Keratinocyte (primary cell): ENCODE measurements around the gene ZFYVE28. TPM values are rescaled to one million over a fixed set of nuclear protein-coding genes. Genes with fewer than 3 reads are reported as not detected.

Experiments used
- DNase-seq: peaks from one replicate; pipeline ENCODE4 v3.0.0-alpha.2; 2011; ENCODE audit warnings: low read depth, missing footprints, low spot score
- FAIRE-seq: peaks from 2 replicates; lab custom pipeline; 2011; peaks lifted over from hg19 to GRCh38; lab: Jason Lieb, UNC
- H2AFZ ChIP-seq: 2 replicates; pipeline ENCODE4 v1.6.0; 2012; ENCODE audit warnings: low read length, control low read depth, inconsistent platforms; ENCODE audit not compliant: control insufficient read depth
- H3K27ac ChIP-seq: 2 replicates; pipeline ENCODE4 v1.5.1; 2011; ENCODE audit warnings: low read length; ENCODE audit not compliant: control insufficient read depth, insufficient read depth
- H3K27me3 ChIP-seq: 3 replicates; pipeline ENCODE4 v1.6.0; 2011; ENCODE audit warnings: low read length; ENCODE audit not compliant: control insufficient read depth, insufficient read depth; ENCODE audit errors: extremely low read depth
- H3K36me3 ChIP-seq, 2 experiments: 2 replicates in 1 of 2; 3 replicates in 1 of 2; pipeline ENCODE4 v1.5.1; 2011; ENCODE audit warnings: low read length in 2 of 2, mild to moderate bottlenecking in 1 of 2; ENCODE audit not compliant: control insufficient read depth in 2 of 2, insufficient read depth in 2 of 2; ENCODE audit errors: extremely low read depth in 1 of 2
- H3K4me1 ChIP-seq: 3 replicates; pipeline ENCODE4 v1.5.1; 2011; ENCODE audit warnings: low read length; ENCODE audit not compliant: control insufficient read depth, insufficient read depth; ENCODE audit errors: extremely low read depth
- H3K4me2 ChIP-seq: 3 replicates; pipeline ENCODE4 v1.6.0; 2011; ENCODE audit warnings: low read depth, low read length; ENCODE audit not compliant: control insufficient read depth, insufficient read depth; ENCODE audit errors: extremely low read depth
- H3K4me3 ChIP-seq, 3 experiments: fragments of 200-600 bp in 1 of 3; sonication (generic) in 1 of 3; 2 replicates in 2 of 3; 3 replicates in 1 of 3; pipeline ENCODE4 v1.5.1; 2011 to 2016; ENCODE audit warnings: low read length in 3 of 3, mild to moderate bottlenecking in 3 of 3, control low read depth in 2 of 3, inconsistent platforms in 1 of 3, low read depth in 1 of 3, mixed read lengths in 1 of 3, mixed run types in 1 of 3, moderate library complexity in 1 of 3; ENCODE audit not compliant: control insufficient read depth in 2 of 3, insufficient read depth in 2 of 3; ENCODE audit errors: extremely low read depth in 1 of 3
- H3K79me2 ChIP-seq: 2 replicates; pipeline ENCODE4 v1.6.0; 2012; ENCODE audit warnings: low read length; ENCODE audit not compliant: control insufficient read depth, insufficient read depth
- H3K9ac ChIP-seq: 3 replicates; pipeline ENCODE4 v1.6.0; 2011; ENCODE audit warnings: low read length; ENCODE audit not compliant: control insufficient read depth, insufficient read depth; ENCODE audit errors: extremely low read depth
- H3K9me1 ChIP-seq: 3 replicates; pipeline ENCODE4 v1.6.0; 2011; ENCODE audit warnings: low read length; ENCODE audit not compliant: control insufficient read depth, insufficient read depth; ENCODE audit errors: extremely low read depth
- H3K9me3 ChIP-seq: 2 replicates; pipeline ENCODE4 v1.5.1; 2012; ENCODE audit warnings: low read depth, low read length; ENCODE audit not compliant: control insufficient read depth
- H4K20me1 ChIP-seq: 3 replicates; pipeline ENCODE4 v1.6.0; 2011; ENCODE audit warnings: low read length; ENCODE audit not compliant: control insufficient read depth, insufficient read depth; ENCODE audit errors: extremely low read depth
- EZH2 ChIP-seq: IDR thresholded peaks from one replicate; pipeline ENCODE4 v1.6.1; 2012; ENCODE audit warnings: inconsistent platforms, mild to moderate bottlenecking, low read length, moderate library complexity
- dilution Hi-C: fragments of 300-500 bp; cut with MboI; formaldehyde crosslinking; loops from one replicate; pipeline ENCODE4 v1.7.0; 2020; ENCODE audit warnings: low sequenced_read_pairs; ENCODE audit not compliant: extremely low pct_ligation_motif_present
- polyA plus RNA-seq, 5 experiments: library from polyadenylated mRNA; depleted of rRNA in 3 of 5; stranded (reverse) in 3 of 5; stranded (forward) in 1 of 5; unstranded in 1 of 5; fragments of >200 nt; gene quantifications; 1 replicate in 1 of 5; 2 replicates in 3 of 5; 3 replicates in 1 of 5; pipeline versions ENCODE4 v1.2.1 to v1.2.3, GENCODE V29; 2011 to 2012; ENCODE audit warnings: missing spikeins in 2 of 5, low read depth in 1 of 5, low replicate concordance in 1 of 5
- TF ChIP-seq, protein P1 (sequence below), 3 experiments: IDR thresholded peaks in 1 of 3; conservative IDR thresholded peaks in 1 of 3; optimal IDR thresholded peaks in 1 of 3; 2 replicates in 2 of 3; 3 replicates in 1 of 3; pipeline versions ENCODE3 to v1.5.1; 2011; ENCODE audit warnings: low read length in 3 of 3, mild to moderate bottlenecking in 3 of 3, moderate library complexity in 2 of 3, control low read depth in 1 of 3, inconsistent platforms in 1 of 3; ENCODE audit not compliant: insufficient read depth in 2 of 3; ENCODE audit errors: extremely low read depth in 1 of 3

Gene ZFYVE28
- polyA plus RNA-seq, 1 donor (not counting 4 experiments of a cell fraction or from before 2014, with no cell fraction given) = 0.33 TPM

GRCh38 chr4:2231082-2231481 is 187.4 kb downstream of the ZFYVE28 start:
- no peaks in the 10 kb centered on the region for H3K27me3 ChIP-seq
- H3K4me2 ChIP-seq = no peak overlapping the region
- H4K20me1 ChIP-seq = peaks cover 3% of the 10 kb centered on the region
- no peaks in the 10 kb centered on the region for H3K9me3 ChIP-seq
- H3K9me1 ChIP-seq = no peaks in the 10 kb centered on the region
- no peak overlapping the region for H3K9ac ChIP-seq
- H2AFZ ChIP-seq = no peak overlapping the region
- dilution Hi-C loops = no loop called here
- H3K27ac ChIP-seq = no peak overlapping the region
- H3K36me3 ChIP-seq = peaks cover 3 to 10% of the 10 kb centered on the region in 2 experiments
- TF ChIP-seq, protein P1, sequence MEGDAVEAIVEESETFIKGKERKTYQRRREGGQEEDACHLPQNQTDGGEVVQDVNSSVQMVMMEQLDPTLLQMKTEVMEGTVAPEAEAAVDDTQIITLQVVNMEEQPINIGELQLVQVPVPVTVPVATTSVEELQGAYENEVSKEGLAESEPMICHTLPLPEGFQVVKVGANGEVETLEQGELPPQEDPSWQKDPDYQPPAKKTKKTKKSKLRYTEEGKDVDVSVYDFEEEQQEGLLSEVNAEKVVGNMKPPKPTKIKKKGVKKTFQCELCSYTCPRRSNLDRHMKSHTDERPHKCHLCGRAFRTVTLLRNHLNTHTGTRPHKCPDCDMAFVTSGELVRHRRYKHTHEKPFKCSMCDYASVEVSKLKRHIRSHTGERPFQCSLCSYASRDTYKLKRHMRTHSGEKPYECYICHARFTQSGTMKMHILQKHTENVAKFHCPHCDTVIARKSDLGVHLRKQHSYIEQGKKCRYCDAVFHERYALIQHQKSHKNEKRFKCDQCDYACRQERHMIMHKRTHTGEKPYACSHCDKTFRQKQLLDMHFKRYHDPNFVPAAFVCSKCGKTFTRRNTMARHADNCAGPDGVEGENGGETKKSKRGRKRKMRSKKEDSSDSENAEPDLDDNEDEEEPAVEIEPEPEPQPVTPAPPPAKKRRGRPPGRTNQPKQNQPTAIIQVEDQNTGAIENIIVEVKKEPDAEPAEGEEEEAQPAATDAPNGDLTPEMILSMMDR (optimal IDR thresholded peaks at IDR 0.05 in 1 of 3, IDR thresholded peaks at IDR 0.05 in 1 of 3, conservative IDR thresholded peaks at IDR 0.05 in 1 of 3; ENCODE audit: extremely low read depth in 1 of 3, insufficient read depth in 2 of 3, low read length in 3 of 3) = no peak
- no peak for TF ChIP-seq EZH2
- FAIRE-seq (no peak), DNase-seq (no peak)
- no peaks in the 10 kb centered on the region for H3K4me1 ChIP-seq
- H3K79me2 ChIP-seq = no peaks in the 10 kb centered on the region
- no peak overlapping the region for H3K4me3 ChIP-seq

- Histone ChIP-seq H3K79me2 (no peaks in the 10 kb centered on the region), H3K4me3 (no peak overlapping the region), H3K27ac (no peak overlapping the region), H4K20me1 (no peaks in the 10 kb centered on the region), H3K4me2 (no peak overlapping the region), H3K27me3 (no peaks in the 10 kb centered on the region), H2AFZ (no peak overlapping the region), H3K4me1 (no peaks in the 10 kb centered on the region), H3K9ac (no peak overlapping the region), H3K36me3 (peaks cover 0 to 5% of the 10 kb centered on the region in 2 experiments), H3K9me3 (no peaks in the 10 kb centered on the region), H3K9me1 (no peaks in the 10 kb centered on the region)
- no peak for DNase-seq
- TF ChIP-seq EZH2 = no peak
- TF ChIP-seq, protein P1 (optimal IDR thresholded peaks at IDR 0.05 in 1 of 3, IDR thresholded peaks at IDR 0.05 in 1 of 3, conservative IDR thresholded peaks at IDR 0.05 in 1 of 3; ENCODE audit: extremely low read depth in 1 of 3, insufficient read depth in 2 of 3, low read length in 3 of 3) = no peak
- dilution Hi-C loops = no loop called here
- no peak for FAIRE-seq
These were observed 192.2 kb downstream of the ZFYVE28 start for GRCh38 chr4:2226261-2226660.
